ENCODE results near the gene NDUFS2. TPM values are rescaled to one million over a fixed set of nuclear protein-coding genes. Genes with fewer than 3 reads are reported as not detected.

The NDUFS2 gene
- total and polyA plus RNA-seq, 9 of the 15 experiments (the other 6 are each of a cell fraction or from before 2014, with no cell fraction given) = 70.0 to 176 (median 141) TPM

GRCh38 chr1:161153682-161154337 is 48.4 kb upstream of the NDUFS2 start, which contains the start of gene UFC1 (continued):
- TF ChIP-seq ZNF639 (CRISPR knock-in tag; conservative IDR thresholded peaks at IDR 0.05 in 1 of 2, IDR thresholded peaks at IDR 0.05 in 1 of 2) (0 out of 4 replicates have a peak, but pooled peaks of 1 of the 2 experiments have one; percentile 28), ID3 (CRISPR knock-in tag; IDR thresholded peaks at IDR 0.05) (no peak), ID3 (tag; IDR thresholded peaks at IDR 0.05) (peak; percentile 68; the same call in 1 of the 2 replicates), EP400 (IDR thresholded peaks at IDR 0.05) (peak; percentile 99), EP300 (IDR thresholded peaks at IDR 0.05; ENCODE audit: low read length) (peak; percentile 7; the same call in 1 of the 2 replicates), YY1 (IDR thresholded peaks at IDR 0.05; ENCODE audit: borderline replicate concordance in 1 of 3, control insufficient read depth in 1 of 3, extremely low read depth in 1 of 3, insufficient read depth in 3 of 3, insufficient read length in 1 of 3, insufficient replicate concordance in 2 of 3, low read depth in 1 of 3, low read length in 2 of 3) (peak; percentile 97 to 100 (median 99)), PHTF2 (CRISPR knock-in tag; IDR thresholded peaks at IDR 0.05) (0 out of 2 replicates have a peak, but pooled peaks have one; percentile 29), L3MBTL2 (IDR thresholded peaks at IDR 0.05) (peak; percentile 48), GTF3C2 (IDR thresholded peaks at IDR 0.05; ENCODE audit: borderline replicate concordance, extremely low read depth, insufficient read length) (no peak), SRSF7 (optimal IDR thresholded peaks at IDR 0.05; ENCODE audit: low read depth, low read length) (no peak), ATF4 (CRISPR knock-in tag; IDR thresholded peaks at IDR 0.05) (no peak), MAX (CRISPR knock-in tag; IDR thresholded peaks at IDR 0.05) (peak; percentile 87), BHLHE40 (IDR thresholded peaks at IDR 0.05; ENCODE audit: low read length) (0 out of 2 replicates have a peak, but pooled peaks have one; percentile 44), NBN (IDR thresholded peaks at IDR 0.05; ENCODE audit: low read depth) (peak; percentile 54; the same call in 1 of the 2 replicates), CSDE1 (IDR thresholded peaks at IDR 0.05) (peak; percentile 51 to 87; a peak in 2 of 4 replicates), FOXJ2 (tag; IDR thresholded peaks at IDR 0.05) (peak; percentile 81), JUN (IDR thresholded peaks at IDR 0.05; ENCODE audit: borderline replicate concordance, low read depth, low read length) (no peak), JUN (CRISPR knock-in tag; IDR thresholded peaks at IDR 0.05; ENCODE audit: borderline replicate concordance) (peak; percentile 76; the same call in 1 of the 2 replicates), NCOR1 (IDR thresholded peaks at IDR 0.05) (peak; percentile 43; the same call in 1 of the 2 replicates), POLR3A (IDR thresholded peaks at IDR 0.05; ENCODE audit: borderline replicate concordance, extremely low read depth, insufficient read depth, insufficient read length) (no peak), HDAC3 (IDR thresholded peaks at IDR 0.05; ENCODE audit: borderline replicate concordance, partially characterized antibody) (no peak)
